GM12874 (cell line): Measurements from ENCODE around the gene ORM2.

Experiments used
- CTCF ChIP-seq: IDR thresholded peaks from 2 replicates; pipeline ENCODE4 v1.5.1; 2011; ENCODE audit warnings: low read depth, mild to moderate bottlenecking, control low read depth, low read length, moderate library complexity; ENCODE audit not compliant: insufficient read depth

ORM2 gene

GRCh38 chr9:114345493-114346065 is 15.9 kb downstream of the ORM2 start:
- no peak for TF ChIP-seq CTCF

GRCh38 chr9:114346146-114346545 is 16.5 kb downstream of the ORM2 start:
- TF ChIP-seq CTCF: no peak

- TF ChIP-seq CTCF: no peak
Observed at GRCh38 chr9:114347675-114348074, 18.0 kb downstream of the ORM2 start.

- no peak for TF ChIP-seq CTCF
Observed at GRCh38 chr9:114348261-114348905, 18.7 kb downstream of the ORM2 start.

GRCh38 chr9:114348906-114349482 is 19.3 kb downstream of the ORM2 start:
- TF ChIP-seq CTCF: no peak

GRCh38 chr9:114349713-114350480 is 20.2 kb downstream of the ORM2 start:
- no peak for TF ChIP-seq CTCF
